Measurements from ENCODE around the gene MPPED1.

The MPPED1 gene

DNA sequence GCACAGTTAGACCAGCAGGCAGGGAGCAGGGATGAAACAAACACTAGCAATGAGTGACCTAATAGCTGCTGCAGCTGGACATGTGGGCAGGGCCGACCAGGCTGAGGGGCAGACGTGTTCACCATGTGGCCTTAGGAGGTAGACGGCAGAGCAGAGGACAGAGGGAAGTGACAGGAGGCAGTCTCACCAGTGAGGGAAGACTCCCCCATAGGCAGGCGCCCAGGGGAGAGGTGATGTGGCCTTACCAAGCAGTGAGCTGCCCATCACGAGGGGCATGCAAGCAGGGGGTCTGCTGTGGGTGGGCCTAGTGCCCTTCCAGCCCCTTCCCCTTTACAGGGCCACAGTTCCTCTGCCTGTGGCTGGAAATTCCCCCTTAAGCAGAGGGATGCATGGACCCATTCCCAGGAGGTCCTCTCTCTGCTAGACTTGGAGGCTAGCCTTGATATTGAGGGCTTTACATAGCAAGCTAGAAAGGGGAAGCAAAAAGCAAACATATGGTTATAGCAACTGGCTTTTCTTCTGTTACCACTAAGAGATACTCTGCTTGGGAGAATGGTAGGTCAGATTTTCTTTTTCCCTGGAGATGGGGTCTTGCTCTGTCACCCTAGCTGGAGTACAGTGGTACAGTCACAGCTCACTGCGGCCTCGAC lies 67.6 kb downstream of the MPPED1 start:
- DNase-seq, result no peak

DNA sequence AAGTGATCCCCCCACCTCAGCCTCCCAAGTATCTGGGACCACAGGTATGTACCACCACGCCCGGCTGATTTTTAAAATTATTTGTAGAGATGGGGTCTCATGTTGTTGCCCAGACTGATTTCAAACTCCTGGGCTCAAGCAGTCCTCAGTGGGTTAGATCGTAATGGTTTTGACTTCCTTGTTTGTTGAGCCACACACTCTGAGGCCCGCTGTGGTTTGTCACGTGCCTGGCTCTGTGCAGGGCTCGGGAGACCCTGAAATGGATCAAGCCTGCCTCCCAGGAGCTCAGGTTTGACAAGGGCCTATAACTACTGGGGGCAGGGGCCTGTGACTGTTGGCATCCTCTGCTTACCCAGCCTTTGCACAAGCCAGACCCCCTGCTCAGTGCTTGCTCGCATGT lies 68.1 kb downstream of the MPPED1 start:
- peak in 1 of 3 donors; percentile 17 for DNase-seq

DNA sequence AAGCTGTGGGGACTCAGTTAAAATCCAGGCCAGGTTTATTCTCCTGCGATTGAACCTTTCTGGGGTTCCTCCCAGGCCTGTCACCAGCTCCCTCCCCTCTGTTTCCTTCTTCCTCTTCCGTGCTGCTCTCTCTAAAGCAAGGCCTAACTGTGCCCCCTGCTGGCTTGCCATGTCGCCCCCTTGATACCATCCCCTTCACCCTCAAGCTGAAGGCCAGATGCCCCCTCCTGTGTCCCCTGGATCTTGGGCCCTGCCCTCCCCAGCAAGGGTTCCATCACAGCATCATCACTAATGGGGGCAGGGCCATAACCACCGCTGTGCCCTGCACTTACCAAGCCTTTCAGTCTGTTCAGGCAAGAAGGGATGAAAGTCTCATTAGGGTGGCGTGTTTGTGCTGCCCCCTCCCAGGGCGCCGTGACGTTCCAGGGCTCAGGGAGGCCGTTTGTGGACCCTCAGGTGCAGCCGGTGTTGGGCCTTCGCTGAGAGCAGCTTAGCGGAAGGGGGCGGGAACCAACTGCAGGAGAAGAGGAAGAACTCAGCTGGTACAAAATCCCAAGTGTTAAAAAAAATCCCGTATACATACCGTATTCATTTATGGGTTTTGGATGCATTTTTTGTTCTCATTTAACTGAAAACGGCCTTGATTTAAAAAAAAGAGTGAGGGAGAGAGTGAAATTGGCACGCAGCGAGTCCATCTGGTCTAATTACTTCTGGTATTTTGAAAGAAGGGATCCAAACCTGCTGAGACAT lies 69.9 kb downstream of the MPPED1 start:
- DNase-seq, result peak; percentile 32 to 56 (median 47)

DNA sequence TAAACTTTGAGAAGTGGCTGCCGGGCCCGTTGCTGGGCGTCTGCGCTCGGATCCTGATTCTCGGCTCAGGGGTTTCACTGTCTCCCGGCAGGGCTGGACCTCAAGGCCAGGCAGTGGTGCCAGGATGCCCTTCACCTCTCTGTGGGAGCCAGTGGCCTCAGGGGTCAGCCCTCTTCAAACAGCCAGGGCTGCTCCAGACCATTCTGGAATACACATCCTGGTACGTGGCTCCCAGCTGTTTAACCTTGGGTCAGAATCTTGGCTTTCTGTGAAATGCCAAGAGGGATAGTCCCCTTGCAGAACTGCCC lies 70.5 kb downstream of the MPPED1 start:
- no peak for DNase-seq

DNA sequence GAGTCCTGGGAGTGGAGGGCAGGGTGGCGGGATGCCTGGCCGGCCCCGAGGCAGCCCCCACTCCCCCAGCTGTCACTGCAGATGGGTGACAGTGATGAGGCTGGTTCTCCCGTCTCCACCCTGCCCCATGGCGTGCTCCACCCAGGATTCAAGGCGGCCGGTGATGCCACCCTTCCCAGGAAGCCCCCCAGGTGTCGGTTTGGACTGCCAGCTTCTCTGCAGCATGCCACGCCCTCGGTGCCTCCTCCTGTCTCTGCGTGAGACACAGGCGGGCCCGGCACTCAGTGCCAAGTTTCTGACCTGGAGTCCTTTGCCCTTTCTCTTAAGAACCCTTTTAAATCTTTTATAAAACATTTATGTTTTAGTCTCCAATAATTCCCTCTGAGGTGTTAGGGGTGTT lies 71.5 kb downstream of the MPPED1 start:
- DNase-seq, result no peak

DNA sequence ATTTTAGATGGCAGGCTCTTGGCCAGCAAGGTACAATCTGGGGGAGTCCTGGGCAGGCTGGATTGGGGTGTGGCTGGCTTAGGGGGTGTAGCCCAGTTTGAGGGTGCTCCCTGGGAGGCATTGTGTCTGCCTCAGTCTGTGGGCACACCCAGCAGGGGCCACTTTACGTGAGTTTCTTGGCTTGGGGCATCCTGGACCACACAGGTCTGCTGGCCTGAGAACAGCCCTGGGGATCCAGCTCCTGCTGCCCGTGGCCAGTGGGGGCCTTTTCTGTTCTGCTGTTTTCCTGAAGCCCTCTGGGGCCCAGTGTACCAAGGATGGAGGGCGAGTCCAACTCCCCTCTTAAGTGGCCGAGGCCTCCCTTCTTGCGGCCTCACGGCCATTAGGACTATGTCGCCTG lies 71.9 kb downstream of the MPPED1 start:
- DNase-seq, result no peak

DNA sequence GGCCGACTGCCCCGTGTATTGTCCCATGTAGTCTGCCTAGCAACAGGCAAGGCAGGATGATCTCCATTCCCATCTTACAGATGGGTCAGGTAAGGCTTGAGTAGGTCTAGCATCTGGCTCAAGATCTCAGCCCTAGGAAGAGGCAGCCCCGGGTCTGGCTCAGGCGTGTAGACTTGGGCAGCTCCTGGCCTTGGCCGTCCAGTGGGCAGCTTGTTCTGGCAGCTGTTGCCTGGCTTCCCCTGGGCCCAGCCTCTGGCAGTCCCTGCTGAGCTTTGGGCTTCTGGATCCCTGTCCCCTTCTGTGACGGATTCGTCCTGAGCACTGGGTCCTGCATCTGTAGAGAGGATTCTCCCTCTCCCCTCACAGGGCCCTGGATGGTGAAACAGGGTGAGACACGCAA lies 72.4 kb downstream of the MPPED1 start:
- no peak for DNase-seq

DNA sequence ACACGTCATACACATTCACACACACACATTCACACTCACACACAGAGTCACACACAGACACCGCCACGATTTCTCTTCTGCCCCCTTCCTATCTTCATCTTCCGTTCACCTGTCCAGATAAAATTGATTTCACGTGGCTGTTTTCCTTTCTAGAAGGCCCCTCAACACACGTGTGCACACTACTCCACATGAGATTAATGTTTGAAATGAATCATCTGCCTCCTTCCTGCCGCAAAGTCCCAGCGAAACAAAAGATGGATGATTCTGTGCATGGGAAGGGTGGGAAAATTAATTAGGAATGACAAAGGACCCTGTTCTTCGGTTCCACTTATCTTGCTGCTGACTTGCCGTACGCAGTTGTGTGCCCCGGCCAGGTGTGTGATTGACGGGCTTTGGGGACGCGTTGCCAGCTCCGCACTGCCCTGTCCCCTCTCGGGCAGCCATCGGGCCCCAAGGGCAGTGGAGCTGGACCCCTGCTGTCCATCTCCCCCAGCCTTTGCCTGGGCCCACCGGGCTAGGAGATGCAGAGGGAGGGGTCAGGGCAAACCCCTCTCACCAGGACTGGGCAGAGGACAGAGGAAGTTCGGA lies 73.8 kb downstream of the MPPED1 start:
- DNase-seq, result no peak

DNA sequence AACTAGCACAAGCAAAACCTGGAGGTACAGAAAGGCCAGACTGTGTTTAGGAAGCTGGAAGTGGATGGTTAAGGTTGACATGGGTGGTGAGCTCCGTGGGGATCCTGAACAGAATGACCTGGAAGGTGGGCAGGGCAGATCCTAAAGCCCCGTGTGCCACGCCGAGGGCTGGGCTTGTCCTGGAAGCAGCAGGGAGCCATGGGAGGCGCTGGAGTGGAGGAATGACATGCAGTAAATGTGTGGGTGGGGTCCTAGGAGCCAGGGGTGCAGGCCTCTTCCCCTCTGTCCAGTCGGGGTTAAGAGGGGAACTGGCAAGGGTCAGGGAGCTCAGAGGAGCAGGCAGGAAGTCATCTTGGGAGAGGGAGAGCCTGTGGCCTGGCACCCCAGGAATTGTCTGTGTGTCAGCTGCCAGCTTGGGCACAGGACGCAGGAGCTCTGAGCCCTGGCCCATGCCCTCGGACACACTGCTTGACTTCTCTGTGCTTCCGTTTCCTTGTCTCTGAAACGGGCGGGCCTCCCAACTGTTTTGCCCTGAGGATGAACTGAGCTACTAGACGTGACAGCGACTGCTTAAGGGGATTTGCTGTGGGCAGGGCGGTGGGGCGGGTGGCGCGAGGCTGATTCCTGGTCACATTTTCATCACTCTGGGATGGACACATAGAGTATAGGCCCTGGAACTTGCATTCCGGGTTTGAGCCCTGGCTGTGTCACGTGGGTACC lies 75.7 kb downstream of the MPPED1 start:
- DNase-seq, result no peak

DNA sequence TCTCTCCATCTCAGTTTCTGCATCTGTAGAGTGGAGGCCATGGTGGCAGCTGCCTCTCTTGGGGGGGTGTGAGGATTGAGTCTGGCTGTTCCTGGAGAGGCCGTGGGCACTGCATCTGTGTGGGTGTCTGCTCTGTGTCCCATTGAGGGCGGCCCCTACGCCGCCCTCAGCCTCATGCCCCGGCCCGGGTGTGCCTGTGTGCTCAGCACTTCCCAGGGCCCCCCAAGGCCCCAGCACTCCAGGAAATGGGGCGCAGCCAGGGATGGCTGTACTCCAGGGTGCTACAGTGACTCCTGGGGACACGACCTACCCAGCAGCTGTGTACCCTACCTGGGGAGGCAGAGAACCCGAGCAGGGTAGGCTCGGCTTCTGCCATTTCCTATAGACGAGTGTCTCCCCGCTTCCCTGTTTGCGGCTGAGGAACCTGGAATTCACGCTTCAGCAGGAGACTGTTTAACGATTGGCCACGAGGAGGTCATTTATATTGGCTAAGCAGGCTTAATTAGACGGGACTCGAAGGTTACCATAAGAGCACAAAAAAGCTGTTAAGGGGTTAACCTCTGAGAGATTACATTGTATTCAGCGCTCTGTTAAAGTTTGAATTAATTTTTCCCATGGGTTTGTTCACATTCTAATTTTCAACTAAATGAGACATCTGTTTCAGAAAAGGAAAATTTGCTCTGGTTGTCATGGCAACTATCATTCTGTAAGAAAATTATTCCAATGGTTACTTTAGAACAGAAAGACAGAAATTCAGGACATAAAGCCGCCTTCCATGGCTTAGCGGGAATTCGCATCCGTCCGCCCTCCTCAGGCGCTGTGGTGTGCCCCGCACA lies 76.4 kb downstream of the MPPED1 start:
- no peak for DNase-seq

DNA sequence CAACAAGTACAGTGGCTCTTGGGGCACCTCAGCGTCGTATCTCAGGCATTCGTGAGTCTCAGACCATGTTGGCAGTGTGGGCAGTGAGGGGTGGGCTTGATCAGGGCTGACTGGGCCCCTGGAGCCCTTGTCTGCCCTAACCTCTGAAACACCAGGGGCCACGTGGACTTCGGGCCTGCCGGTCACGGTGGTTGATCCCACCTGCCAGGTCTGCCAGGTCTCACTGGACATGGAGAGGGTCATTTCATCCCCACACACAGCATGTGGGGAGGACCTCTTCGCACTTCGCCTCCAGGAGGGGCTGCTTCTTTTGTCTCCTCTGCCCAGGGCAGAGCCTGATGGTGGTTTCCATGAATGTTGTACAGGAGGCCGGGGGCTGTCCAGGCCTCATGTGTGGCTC lies 77.1 kb downstream of the MPPED1 start:
- DNase-seq, result no peak

DNA sequence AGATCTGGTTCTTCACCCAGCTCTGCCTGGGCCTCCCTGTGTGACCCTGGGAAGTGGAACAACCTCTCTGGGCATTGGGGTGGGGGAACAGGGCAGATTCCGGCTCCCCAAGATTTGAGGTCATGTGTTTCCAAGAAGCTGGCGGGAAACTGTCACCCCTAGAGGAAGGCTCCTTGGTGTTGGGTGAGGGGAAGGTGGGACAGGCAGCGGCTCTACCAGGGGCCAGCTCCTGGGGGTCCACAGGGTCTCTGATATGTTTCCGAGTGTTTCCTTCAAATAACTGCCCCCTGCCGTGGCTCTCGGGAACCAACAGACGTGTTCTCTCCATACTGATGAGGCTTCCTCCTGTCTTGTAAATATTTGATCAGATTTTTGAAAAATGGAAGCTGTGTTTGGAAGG lies 78.5 kb downstream of the MPPED1 start:
- no peak for DNase-seq

DNA sequence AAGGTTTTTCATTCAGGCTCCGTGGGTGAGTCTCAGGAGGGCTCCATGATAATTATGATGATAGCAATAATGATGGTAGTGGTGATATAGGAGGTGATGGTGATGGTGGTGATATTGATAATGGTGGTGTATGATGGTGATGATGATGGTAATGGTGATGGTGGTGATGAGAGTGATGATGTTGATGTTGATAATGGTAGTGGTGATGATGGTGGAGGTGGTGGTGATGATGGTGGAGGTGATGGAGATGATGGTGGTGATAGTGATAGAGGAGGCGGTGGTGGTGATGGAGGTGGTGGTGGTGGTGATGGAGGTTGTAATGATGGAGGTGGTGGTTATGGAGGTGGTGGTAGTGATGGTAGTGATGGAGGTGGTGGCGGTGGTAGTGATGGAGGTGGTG lies 79.4 kb downstream of the MPPED1 start:
- DNase-seq, result no peak

DNA sequence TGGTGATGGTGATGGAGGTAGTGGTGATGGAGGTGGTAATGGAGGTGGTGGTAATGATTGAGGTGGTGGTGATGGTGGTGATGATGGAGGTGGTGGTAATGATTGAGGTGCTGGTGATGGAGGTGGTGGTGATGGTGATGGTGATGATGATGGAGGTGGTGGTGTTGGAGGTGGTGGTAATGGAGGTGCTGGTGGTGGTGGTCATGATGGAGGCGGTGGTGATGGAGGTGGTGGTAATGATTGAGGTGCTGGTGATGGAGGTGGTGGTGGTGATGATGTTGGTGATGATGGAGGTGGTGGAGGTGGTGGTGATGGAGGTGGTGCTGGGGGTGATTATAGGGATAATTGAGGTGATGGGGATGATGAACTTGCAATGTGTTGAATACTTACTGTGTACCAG lies 79.9 kb downstream of the MPPED1 start:
- DNase-seq, result no peak

DNA sequence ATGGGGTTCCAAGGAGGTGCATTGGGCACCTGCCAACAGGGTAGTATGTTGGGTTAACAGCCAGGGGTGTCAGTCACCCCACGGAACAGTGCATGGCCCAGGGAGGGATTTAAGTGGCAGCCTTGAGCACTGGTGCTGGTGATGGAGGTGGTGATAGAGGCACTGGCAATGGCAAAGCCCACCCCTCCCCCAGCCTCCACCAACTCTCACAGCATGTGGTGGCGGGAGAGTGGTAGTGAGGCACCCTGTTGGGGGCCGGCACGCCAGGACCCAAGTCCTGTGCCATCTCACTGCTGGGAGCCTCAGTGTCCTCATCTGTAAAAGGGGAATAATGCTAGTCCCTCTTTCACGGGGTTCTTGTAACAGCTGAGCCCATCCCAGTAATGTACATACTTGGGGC lies 81.5 kb downstream of the MPPED1 start:
- DNase-seq, result no peak

DNA sequence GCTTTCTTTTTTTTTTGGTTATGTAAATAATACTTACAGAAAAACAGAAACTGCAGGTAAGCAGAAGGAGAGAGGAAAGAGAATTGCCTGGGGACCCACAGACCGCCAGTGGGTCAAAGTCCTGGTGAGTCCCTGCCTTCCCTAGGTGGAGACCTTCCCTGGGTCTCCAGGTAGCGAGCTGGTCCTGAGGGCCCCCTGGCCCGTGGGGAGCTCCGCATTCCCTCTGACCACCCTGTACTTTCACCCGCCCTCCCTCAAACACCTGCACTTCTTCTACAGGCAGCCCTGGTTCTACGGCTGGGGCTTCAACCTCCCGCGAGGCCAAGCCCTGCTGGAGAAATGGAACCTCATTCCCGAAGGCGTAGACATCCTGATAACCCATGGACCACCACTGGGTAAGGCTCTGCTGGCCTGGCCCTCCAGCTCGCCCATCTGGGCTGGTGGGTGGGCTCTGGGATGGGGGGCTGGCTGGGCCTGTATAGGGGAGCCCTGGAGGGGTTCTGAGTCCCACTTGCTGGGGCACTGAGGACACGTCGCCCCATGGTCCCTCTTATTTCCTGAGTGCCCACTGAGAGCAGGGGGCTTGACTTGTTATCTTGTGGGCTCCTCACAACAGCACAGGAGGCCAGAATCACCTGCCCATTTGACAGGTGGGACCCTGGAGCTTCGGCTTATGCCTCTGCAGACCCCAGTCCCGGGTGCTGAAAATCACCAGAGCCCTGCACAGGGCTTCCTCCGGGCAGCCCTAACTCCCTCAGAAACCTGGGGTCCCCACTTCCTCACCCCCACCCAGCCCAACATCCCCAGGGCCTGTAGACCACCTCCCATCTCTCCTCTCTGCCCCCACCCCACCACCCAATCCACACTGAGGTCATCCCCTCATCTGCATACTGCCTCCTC lies 86.4 kb downstream of the MPPED1 start:
- no peak for DNase-seq

DNA sequence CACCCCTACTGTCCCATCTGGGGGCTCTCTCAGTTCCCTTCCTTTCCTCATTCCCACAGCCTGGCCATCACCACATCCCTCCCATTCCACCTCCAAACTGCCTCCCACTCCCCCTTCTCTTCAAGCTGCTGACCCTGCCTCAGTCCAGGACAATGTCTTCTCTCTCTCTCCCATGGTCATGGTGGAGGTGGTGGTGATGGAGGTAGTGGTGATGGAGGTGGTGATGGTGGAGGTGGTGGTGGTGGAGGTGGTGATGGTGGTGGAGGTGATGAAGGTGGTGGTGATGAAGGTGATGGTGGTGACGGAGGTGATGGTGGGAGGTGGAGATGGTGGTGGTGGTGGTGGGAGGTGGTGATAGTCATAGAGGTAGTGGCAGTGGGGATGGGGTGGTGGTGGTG lies 87.0 kb downstream of the MPPED1 start:
- DNase-seq, result no peak

DNA sequence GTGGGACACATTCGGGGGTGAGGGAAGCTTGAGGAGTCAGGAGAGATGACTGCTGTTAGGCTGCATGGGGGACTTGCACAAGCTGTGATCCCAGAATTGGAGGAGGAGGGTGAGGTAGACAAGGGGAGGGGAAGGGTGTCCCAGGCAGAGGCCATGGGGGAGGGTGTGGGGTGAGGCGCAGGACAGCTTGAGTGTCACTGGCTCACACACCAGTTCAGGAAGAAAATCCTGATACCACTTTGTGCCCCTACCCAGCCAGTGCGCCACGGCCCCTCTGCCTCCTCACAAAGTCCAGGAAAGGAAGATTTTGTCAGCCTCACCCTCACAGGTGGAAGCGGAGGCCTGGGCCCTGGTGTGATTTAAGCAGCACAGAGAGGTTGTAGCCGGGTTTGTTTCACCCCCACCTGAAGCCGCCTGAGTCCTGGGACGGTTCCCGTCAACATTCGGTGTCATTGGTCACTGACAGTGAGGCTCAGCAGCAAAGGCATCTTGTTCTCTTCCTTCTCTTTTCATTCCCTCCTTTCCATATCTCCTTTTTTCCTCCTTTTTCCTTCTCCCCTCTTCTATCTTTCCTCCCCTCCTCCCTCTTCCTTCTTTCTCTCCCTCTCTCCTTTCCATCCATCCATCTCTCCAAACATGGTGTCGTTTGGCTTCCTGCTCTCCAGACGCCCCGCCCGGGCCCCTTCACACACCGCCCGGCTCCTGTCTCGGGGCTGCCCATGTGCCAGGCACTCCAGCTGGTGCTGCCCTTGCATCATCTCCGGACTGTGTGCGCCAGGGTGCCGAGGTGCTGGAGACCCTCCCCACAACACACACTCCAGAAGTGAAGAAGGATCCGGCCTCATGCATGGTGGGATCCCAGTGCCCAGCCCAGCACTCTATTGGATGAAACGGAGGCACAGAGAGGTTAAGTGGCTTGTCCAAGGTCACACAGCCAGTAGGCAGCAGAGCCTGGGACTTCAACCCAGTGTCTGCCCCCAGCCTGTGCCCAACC lies 89.3 kb downstream of the MPPED1 start:
- no peak for DNase-seq

DNA sequence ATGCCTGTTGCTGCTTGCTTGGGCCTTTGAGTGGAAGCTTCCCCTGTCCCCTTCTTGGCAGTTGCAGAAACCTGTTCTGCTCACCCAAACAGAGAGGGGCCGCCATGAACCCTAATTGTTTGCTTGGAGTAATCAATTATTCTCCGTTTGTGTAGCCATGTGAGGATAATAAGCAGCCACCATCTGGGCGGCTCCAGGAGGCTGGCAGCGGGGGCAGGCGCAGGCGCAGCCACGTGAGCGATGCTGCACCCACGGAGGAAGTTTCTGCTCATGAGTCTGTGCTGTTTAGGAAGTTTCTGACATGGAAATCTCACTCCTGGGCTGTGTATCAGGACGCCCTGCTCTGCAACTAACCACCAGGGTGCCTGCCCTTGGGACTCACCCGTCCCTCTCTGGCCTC lies 90.1 kb downstream of the MPPED1 start:
- no peak for DNase-seq

DNA sequence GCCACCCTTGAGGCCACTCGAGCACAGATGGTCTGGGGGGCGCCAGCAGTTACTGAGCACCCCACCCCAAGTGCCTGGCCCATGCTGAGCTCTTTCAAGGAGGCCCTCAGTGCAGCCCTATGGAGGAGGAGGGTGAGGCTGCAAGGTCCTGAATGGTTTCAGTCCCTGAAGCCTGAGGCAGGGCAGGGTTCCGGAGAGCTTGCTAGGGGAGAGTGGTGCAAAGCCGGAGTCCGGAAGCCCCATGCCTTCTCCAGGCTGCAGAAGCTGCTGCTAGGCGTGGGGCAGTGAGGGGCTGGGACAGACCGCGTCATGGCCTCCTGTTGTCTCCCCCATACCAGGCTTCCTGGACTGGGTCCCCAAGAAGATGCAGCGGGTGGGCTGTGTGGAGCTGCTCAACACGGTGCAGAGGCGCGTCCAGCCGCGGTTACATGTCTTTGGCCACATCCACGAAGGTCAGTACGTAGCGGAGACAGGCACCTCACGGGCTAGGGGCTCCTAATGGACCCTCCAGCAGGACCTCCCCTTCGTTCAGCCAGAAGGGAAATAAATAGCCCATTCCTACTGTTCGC lies 90.6 kb downstream of the MPPED1 start:
- no peak for DNase-seq
